K562 (cell line): ENCODE measurements around the gene ABCA1. TPM values are rescaled to one million over a fixed set of nuclear protein-coding genes. Genes with fewer than 3 reads are reported as not detected.

Experiments used
- ADNP ChIP-seq: fragments of 200-800 bp; sonication (Bioruptor generic); IDR thresholded peaks from 2 replicates; pipeline ENCODE4 v1.6.1; 2016; ENCODE audit warnings: missing genetic modification characterization, missing compliant biosample characterization
- ARNT ChIP-seq, 2 experiments: fragments of 450-650 bp; IDR thresholded peaks; 2 replicates each; pipeline ENCODE4 v1.6.1; 2016; ENCODE audit warnings: mild to moderate bottlenecking in 1 of 2
- BRD9 ChIP-seq: fragments of 450-650 bp; IDR thresholded peaks from 2 replicates; pipeline ENCODE4 v1.6.1; 2018; ENCODE audit warnings: low read depth; ENCODE audit not compliant: partially characterized antibody
- CLOCK ChIP-seq: fragments of 250-450 bp; sonication (Bioruptor Pico); IDR thresholded peaks from 2 replicates; pipeline ENCODE4 v1.4.0; 2020; ENCODE audit warnings: mild to moderate bottlenecking, moderate library complexity, borderline replicate concordance
- CREM ChIP-seq: IDR thresholded peaks from 2 replicates; pipeline ENCODE4 v1.6.1; 2014; ENCODE audit warnings: antibody characterized with exemption, low read depth
- FOS ChIP-seq: IDR thresholded peaks from 3 replicates; pipeline ENCODE4 v1.6.1; 2011; ENCODE audit not compliant: insufficient read length; ENCODE audit errors: extremely low read depth
- FOXJ3 ChIP-seq: sonication (generic); formaldehyde crosslinking; IDR thresholded peaks from 2 replicates; pipeline ENCODE4 v1.4.0; 2020; ENCODE audit warnings: mild to moderate bottlenecking, missing genetic modification reagents
- FOXK1 ChIP-seq: sonication (generic); formaldehyde crosslinking; IDR thresholded peaks from 2 replicates; pipeline ENCODE4 v1.8.0; 2022; ENCODE audit warnings: missing genetic modification reagents, mild to moderate bottlenecking, borderline replicate concordance
- MAX ChIP-seq: sonication (generic); formaldehyde crosslinking; IDR thresholded peaks from 2 replicates; pipeline ENCODE4 v1.9.0; 2022; ENCODE audit warnings: mild to moderate bottlenecking, missing genetic modification reagents
- MEIS2 ChIP-seq: fragments of 450-650 bp; IDR thresholded peaks from 2 replicates; pipeline ENCODE4 v1.6.1; 2014; ENCODE audit warnings: mild to moderate bottlenecking; ENCODE audit not compliant: partially characterized antibody
- NCOA1 ChIP-seq: fragments of 450-650 bp; IDR thresholded peaks from 2 replicates; pipeline ENCODE4 v1.6.1; 2016; ENCODE audit warnings: low read depth
- NR2F6 ChIP-seq: fragments of 450-650 bp; formaldehyde crosslinking; IDR thresholded peaks from 2 replicates; pipeline ENCODE4 v1.4.0; 2020; ENCODE audit warnings: mild to moderate bottlenecking
- POLR3G ChIP-seq: IDR thresholded peaks from 2 replicates; pipeline ENCODE4 v1.6.1; 2011; ENCODE audit not compliant: insufficient read length, insufficient replicate concordance; ENCODE audit errors: extremely low read depth
- POU5F1 ChIP-seq: fragments of 150-350 bp; IDR thresholded peaks from 2 replicates; pipeline ENCODE4 v1.6.1; 2014; ENCODE audit warnings: borderline replicate concordance, low read length, low read depth, mild to moderate bottlenecking; ENCODE audit not compliant: partially characterized antibody
- PURB ChIP-seq: sonication (generic); formaldehyde crosslinking; IDR thresholded peaks from 2 replicates; pipeline ENCODE4 v1.9.0; 2021; ENCODE audit warnings: low read depth, mild to moderate bottlenecking, missing genetic modification reagents
- RNF2 ChIP-seq: sonication (generic); IDR thresholded peaks from 2 replicates; pipeline ENCODE4 v1.6.1; 2016
- SNIP1 ChIP-seq: fragments of 450-650 bp; IDR thresholded peaks from 2 replicates; pipeline ENCODE4 v1.7.1; 2017; ENCODE audit warnings: low read depth, mild to moderate bottlenecking
- SRSF1 ChIP-seq: fragments of 200-400 bp; formaldehyde crosslinking; IDR thresholded peaks from 2 replicates; pipeline ENCODE4 v1.6.1; 2017; ENCODE audit warnings: mild to moderate bottlenecking, low read depth, low read length, moderate library complexity
- TCF3 ChIP-seq: sonication (generic); formaldehyde crosslinking; IDR thresholded peaks from 2 replicates; pipeline ENCODE4 v1.4.0; 2020; ENCODE audit warnings: mild to moderate bottlenecking, missing genetic modification reagents
- THRA ChIP-seq: fragments of 450-650 bp; IDR thresholded peaks from 2 replicates; pipeline ENCODE4 v1.6.1; 2017; ENCODE audit warnings: mild to moderate bottlenecking, moderate library complexity
- WHSC1 ChIP-seq: IDR thresholded peaks from one replicate; pipeline ENCODE4 v1.6.1; 2012; ENCODE audit warnings: low read length, control low read depth, inconsistent platforms
- ZKSCAN1 ChIP-seq: fragments of 150-350 bp; IDR thresholded peaks from 2 replicates; pipeline ENCODE4 v1.6.1; 2016; ENCODE audit warnings: low read depth, low read length
- ZNF354B ChIP-seq: fragments of 250-450 bp; sonication (Bioruptor Pico); IDR thresholded peaks from 2 replicates; pipeline ENCODE4 v1.4.0; 2020
- ZNF766 ChIP-seq: fragments of 200-800 bp; sonication (Bioruptor generic); conservative IDR thresholded peaks from 2 replicates; pipeline ENCODE4 v1.6.1; 2016; ENCODE audit warnings: missing genetic modification characterization, missing compliant biosample characterization
- polyA plus RNA-seq, 8 experiments: library from polyadenylated mRNA; depleted of rRNA in 4 of 8; stranded (reverse) in 5 of 8; unstranded in 3 of 8; fragments of >200 nt; fragmentation: Nextera tagmentation in 2 of 8; fragmentation: Illumina TruSeq in 1 of 8; extraction: Ambion mirVana in 2 of 8; extraction: Trizol in 1 of 8; gene quantifications; 2 replicates each; pipeline versions ENCODE4 v1.2.1 to v1.2.3, GENCODE V29; 2011 to 2014; ENCODE audit warnings: inconsistent platforms in 1 of 8, missing spikeins in 1 of 8
- total RNA-seq, 7 experiments: library from RNA; depleted of rRNA in 6 of 7; stranded (reverse); fragments of >200 nt in 6 of 7; fragmentation: Illumina TruSeq in 2 of 7; extraction: Trizol in 2 of 7; gene quantifications; 2 replicates each; pipeline versions ENCODE4 v1.2.1 to v1.2.3, GENCODE V29; 2011 to 2021; ENCODE audit warnings: low replicate concordance in 1 of 7

ABCA1 gene
- total and polyA plus RNA-seq, 9 of the 15 experiments (the other 6 are each of a cell fraction or from before 2014, with no cell fraction given), result under 0.01 to 0.18 (median 0.02) TPM; not detected in 5

GRCh38 chr9:104968025-104968982 is 40.3 kb upstream of the ABCA1 start (continued):
- TF ChIP-seq CLOCK (CRISPR knock-in tag) (no peak), CREM (no peak), ZKSCAN1 (no peak), RNF2 (0 out of 2 replicates have a peak, but pooled peaks have one; percentile 28), MEIS2 (peak; percentile 74), ZNF354B (CRISPR knock-in tag) (no peak), POU5F1 (no peak), FOXK1 (CRISPR knock-in tag) (no peak), THRA (no peak), SNIP1 (peak; percentile 91), MAX (peak; percentile 53; the same call in 1 of the 2 replicates), ARNT (IDR thresholded peaks at IDR 0.05) (no peak), TCF3 (CRISPR knock-in tag) (no peak), FOXJ3 (CRISPR knock-in tag) (no peak), PURB (CRISPR knock-in tag) (no peak), FOS (no peak), NCOA1 (no peak), ADNP (tag) (no peak), WHSC1 (no peak), SRSF1 (no peak), NR2F6 (CRISPR knock-in tag) (no peak), ZNF766 (CRISPR knock-in tag) (no peak), POLR3G (no peak), BRD9 (no peak)
